HepG2 (cell line): ENCODE data around the gene EIF3B.

Experiments
- ATF3 ChIP-seq: sonication (generic); formaldehyde crosslinking; IDR thresholded peaks from 2 replicates; pipeline ENCODE4 v1.4.0; 2020; ENCODE audit warnings: missing genetic modification reagents
- CBX5 ChIP-seq: sonication (generic); formaldehyde crosslinking; IDR thresholded peaks from 2 replicates; pipeline ENCODE4 v1.4.0; 2020; ENCODE audit warnings: missing genetic modification reagents, borderline replicate concordance
- CTCF ChIP-seq: sonication (generic); formaldehyde crosslinking; IDR thresholded peaks from 2 replicates; pipeline ENCODE4 v1.5.0; 2020; ENCODE audit warnings: mild to moderate bottlenecking, missing genetic modification reagents, moderate library complexity
- JUND ChIP-seq: sonication (generic); formaldehyde crosslinking; IDR thresholded peaks from 2 replicates; pipeline ENCODE4 v1.8.0; 2022; ENCODE audit warnings: mild to moderate bottlenecking, missing genetic modification reagents
- POLR2A ChIP-seq, 2 experiments: IDR thresholded peaks; 2 replicates each; pipeline ENCODE4 v1.6.1; 2011; ENCODE audit warnings: low read depth in 2 of 2, low read length in 2 of 2, mild to moderate bottlenecking in 1 of 2, moderate library complexity in 1 of 2; ENCODE audit not compliant: insufficient read depth in 1 of 2
- POLR2AphosphoS5 ChIP-seq: IDR thresholded peaks from 2 replicates; pipeline ENCODE4 v1.6.1; 2012; ENCODE audit warnings: low read depth, low read length
- TCF7 ChIP-seq: sonication (generic); IDR thresholded peaks from 2 replicates; pipeline ENCODE4 v1.6.1; 2016; ENCODE audit warnings: antibody characterized with exemption, low read depth
- YEATS4 ChIP-seq: sonication (generic); formaldehyde crosslinking; IDR thresholded peaks from 2 replicates; pipeline ENCODE4 v1.4.0; 2020; ENCODE audit warnings: missing genetic modification reagents, borderline replicate concordance
- ZNF20 ChIP-seq: sonication (generic); formaldehyde crosslinking; IDR thresholded peaks from 2 replicates; pipeline ENCODE4 v1.4.0; 2020; ENCODE audit warnings: mild to moderate bottlenecking, moderate library complexity, missing genetic modification reagents
- ZNF367 ChIP-seq: sonication (generic); formaldehyde crosslinking; IDR thresholded peaks from 2 replicates; pipeline ENCODE4 v1.4.0; 2020; ENCODE audit warnings: missing genetic modification reagents, borderline replicate concordance
- ZNF441 ChIP-seq: sonication (generic); formaldehyde crosslinking; IDR thresholded peaks from 2 replicates; pipeline ENCODE4 v1.7.0; 2021; ENCODE audit warnings: missing genetic modification reagents, borderline replicate concordance

- TF ChIP-seq CBX5 = no peak
- no peak for TF ChIP-seq TCF7
- TF ChIP-seq ATF3 (CRISPR knock-in tag) = no peak
- no peak for TF ChIP-seq POLR2AphosphoS5
- no peak for TF ChIP-seq CTCF (CRISPR knock-in tag)
- no peak for TF ChIP-seq ZNF367 (CRISPR knock-in tag)
- TF ChIP-seq JUND (CRISPR knock-in tag) = no peak
- TF ChIP-seq POLR2A (IDR thresholded peaks at IDR 0.05; ENCODE audit: insufficient read depth in 1 of 2, low read depth in 2 of 2, low read length in 2 of 2) = no peak
- no peak for TF ChIP-seq ZNF20 (CRISPR knock-in tag)
- TF ChIP-seq YEATS4 (CRISPR knock-in tag) = no peak
- TF ChIP-seq ZNF441 (CRISPR knock-in tag) = no peak
Measured at GRCh38 chr7:2309889-2310331, 44.7 kb upstream of the EIF3B start.
